Measurements from ENCODE around the gene MDGA2.

- no peak for TF ChIP-seq CREB1 (IDR thresholded peaks at IDR 0.05; ENCODE audit: low read depth)
- no peak for TF ChIP-seq EP300 (IDR thresholded peaks at IDR 0.05; ENCODE audit: borderline replicate concordance)
Observed at GRCh38 chr14:47235619-47236018, 439.8 kb downstream of the MDGA2 start.
